Heart left ventricle (tissue), 13 donors: Measurements from ENCODE around the gene MAPKAPK3.

ENCODE experiments used
- CTCF ChIP-seq, 12 donors: fragments of 200-600 bp; sonication (generic) in 4 of 12; IDR thresholded peaks; one replicate each; pipeline versions ENCODE4 v1.5.0 to v1.8.0; 2018 to 2022; ENCODE audit warnings: antibody characterized with exemption in 12 of 12, mild to moderate bottlenecking in 5 of 12
- POLR2A ChIP-seq, 2 donors: fragments of 450-650 bp; IDR thresholded peaks; one replicate each; pipeline ENCODE4 v1.6.1; 2017; ENCODE audit warnings: antibody characterized with exemption in 2 of 2, mild to moderate bottlenecking in 2 of 2, moderate library complexity in 2 of 2
- donor health status: ischemic (EF 13 %, LVEDD 7.1; RV severe dilation, severe dysfunction).
- donor health status: DM: no; HTN: yes; CAD: no.
- donor health status: DM: no; HTN: no; CAD: no.
- donor health status: ischemic (EF 25% LVEDD 6.9; RV normal size, moderate dysfunction).
- donor health status: ischemic (EF 25% LVEDD 5.7; RV mildly dilated, moderate dysfunction).
- donor health status: ischemic (EF 35%, LVEDD 5.7; RV mildly dilated, moderate dysfunction).
- donor health status: nonischemic (EF 11% LVEDD 7.7; RV severe dilation, severe dysfunction).
- donor health status: DM: yes; HTN: yes; CAD: no.
- donor health status: PGD.
- donor health status: ischemic (EF 29% LVEDD 5.4; RV normal size, mild dysfunction).
- donor health status: nonischemic (EF 23%, LVEDD 6.1; RV moderate dilation, normal function).

GRCh38 chr3:50605901-50606326, 11.0 kb upstream of the MAPKAPK3 start:
- no peak for TF ChIP-seq CTCF (IDR thresholded peaks at IDR 0.05)
- TF ChIP-seq POLR2A (IDR thresholded peaks at IDR 0.05) = no peak
